ENCODE data around the gene TDRD3.

- TF ChIP-seq POLR2AphosphoS5 (IDR thresholded peaks at IDR 0.05; ENCODE audit: low read depth, low read length) (no peak), CTCF (IDR thresholded peaks at IDR 0.05) (no peak), REST (IDR thresholded peaks at IDR 0.05; ENCODE audit: insufficient read depth in 1 of 2, low read depth in 2 of 2, low read length in 1 of 2) (no peak), TCF7L2 (IDR thresholded peaks at IDR 0.05; ENCODE audit: low read depth, low read length) (no peak), SIN3A (IDR thresholded peaks at IDR 0.05; ENCODE audit: borderline replicate concordance, insufficient read depth, low read depth, low read length) (no peak)
These were observed 821 bp downstream of the TDRD3 start for GRCh38 chr13:60397704-60398378.

Measured in Panc1 (cell line).